Activated B cell treated with CpG ODN at 0.5 μM for 24 hours (primary cell): Measurements from ENCODE around the gene CPO. TPM values are rescaled to one million over a fixed set of nuclear protein-coding genes. Genes with fewer than 3 reads are reported as not detected.

Experiments used
- ATAC-seq: fragments of 200-7000 bp; cut with Tn5 transposase; one replicate; pipeline ENCODE4 v1.10.0; 2021; ENCODE audit warnings: low read depth, mild to moderate bottlenecking, moderate library complexity
- CTCF ChIA-PET: fragments of 350-600 bp; sonication (Branson Sonifier 250); formaldehyde crosslinking; loops from one replicate; lab custom pipeline; 2021; ENCODE audit warnings: antibody characterized with exemption; lab: Charles Lee
- POLR2A ChIA-PET: fragments of 350-600 bp; sonication (Branson Sonifier 250); formaldehyde crosslinking; loops from one replicate; lab custom pipeline; 2021; ENCODE audit warnings: antibody characterized with exemption; lab: Charles Lee
- DNase-seq: peaks from one replicate; pipeline ENCODE4 v3.0.0; 2022
- H3K27ac Mint-ChIP-seq: one replicate; pipeline ENCODE4 v1.8.0; 2020; ENCODE audit warnings: mixed read lengths
- H3K27me3 Mint-ChIP-seq: one replicate; pipeline ENCODE4 v1.8.0; 2021; ENCODE audit warnings: mixed read lengths
- H3K36me3 Mint-ChIP-seq: one replicate; pipeline ENCODE4 v1.8.0; 2021; ENCODE audit warnings: low read depth, mixed read lengths
- H3K4me1 Mint-ChIP-seq: one replicate; pipeline ENCODE4 v1.8.0; 2021; ENCODE audit warnings: mixed read lengths
- H3K4me3 Mint-ChIP-seq: one replicate; pipeline ENCODE4 v1.8.0; 2020; ENCODE audit warnings: mild to moderate bottlenecking, mixed read lengths
- H3K9me3 Mint-ChIP-seq: one replicate; pipeline ENCODE4 v1.8.0; 2020; ENCODE audit warnings: mixed read lengths
- CTCF ChIP-seq: fragments of 200-600 bp; IDR thresholded peaks from one replicate; pipeline ENCODE4 v1.8.0; 2022; ENCODE audit warnings: antibody characterized with exemption, mild to moderate bottlenecking
- intact Hi-C: fragments of 100-400 bp; cut with micrococcal nuclease; formaldehyde crosslinking; loops from one replicate; pipeline ENCODE4 v1.15.1; 2024
- total RNA-seq: library from RNA; stranded (reverse); gene quantifications from 2 replicates; pipeline ENCODE4 v1.2.3, GENCODE V29; 2022

The CPO gene
- total RNA-seq, 1 donor from 2014 or later: not detected

DNA sequence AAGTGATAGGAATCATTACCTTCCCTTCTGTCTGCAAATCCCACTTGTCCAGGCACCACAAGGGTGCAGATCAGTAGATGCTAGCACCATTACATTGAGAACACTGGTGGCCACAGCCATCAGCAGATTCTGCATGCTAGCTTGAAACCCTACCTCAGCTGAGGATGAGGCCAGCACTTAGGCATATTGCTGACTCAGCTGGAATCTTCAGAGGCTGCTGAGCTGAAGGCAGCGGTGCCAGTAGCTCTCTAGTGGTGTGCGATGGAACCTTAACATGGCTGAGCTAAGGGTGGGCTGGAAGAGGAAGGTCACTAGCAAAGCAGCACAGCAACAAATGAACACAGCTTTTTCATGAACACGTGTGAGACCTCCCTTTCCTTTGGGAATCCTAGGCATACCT is 19.0 kb upstream of the CPO start:
- ChIA-PET CTCF (no interaction called here), POLR2A (no interaction called here)
- no peaks in the 10 kb centered on the region for H3K36me3 Mint-ChIP-seq
- no peak for TF ChIP-seq CTCF
- DNase-seq (no peak), ATAC-seq (no peak)
- no peak overlapping the region for H3K27ac Mint-ChIP-seq
- no peaks in the 10 kb centered on the region for H3K9me3 Mint-ChIP-seq
- peaks cover 1% of the 10 kb centered on the region for H3K27me3 Mint-ChIP-seq
- H3K4me1 Mint-ChIP-seq: no peaks in the 10 kb centered on the region
- intact Hi-C loops: no loop called here
- H3K4me3 Mint-ChIP-seq: no peak overlapping the region

DNA sequence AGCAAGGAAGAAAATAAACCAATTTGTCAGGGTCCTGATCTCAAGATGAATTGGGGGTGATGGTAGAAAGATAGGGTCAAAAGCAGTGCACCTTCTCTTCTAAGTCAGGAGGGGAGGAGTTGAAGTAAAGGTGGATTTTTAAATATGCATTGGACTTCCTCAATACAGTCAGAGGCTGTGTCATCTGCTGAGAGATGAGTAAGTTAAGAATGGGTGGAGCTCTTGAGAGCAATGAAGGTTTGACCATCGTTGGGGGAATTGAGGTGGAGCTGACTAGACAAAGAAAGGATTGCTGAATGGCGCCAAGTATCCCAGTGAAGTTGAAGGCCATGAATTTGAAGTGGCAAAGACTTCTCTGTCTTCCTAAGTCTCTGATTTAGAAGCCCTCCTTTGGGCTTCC is 18.4 kb upstream of the CPO start:
- ATAC-seq (no peak), DNase-seq (no peak)
- POLR2A ChIA-PET: no interaction called here
- Mint-ChIP-seq H3K27ac (no peak overlapping the region), H3K4me3 (no peak overlapping the region), H3K4me1 (no peaks in the 10 kb centered on the region), H3K9me3 (no peaks in the 10 kb centered on the region), H3K36me3 (no peaks in the 10 kb centered on the region), H3K27me3 (peaks cover 1% of the 10 kb centered on the region)
- no peak for TF ChIP-seq CTCF
- CTCF ChIA-PET: no interaction called here
- intact Hi-C loops: no loop called here

DNA sequence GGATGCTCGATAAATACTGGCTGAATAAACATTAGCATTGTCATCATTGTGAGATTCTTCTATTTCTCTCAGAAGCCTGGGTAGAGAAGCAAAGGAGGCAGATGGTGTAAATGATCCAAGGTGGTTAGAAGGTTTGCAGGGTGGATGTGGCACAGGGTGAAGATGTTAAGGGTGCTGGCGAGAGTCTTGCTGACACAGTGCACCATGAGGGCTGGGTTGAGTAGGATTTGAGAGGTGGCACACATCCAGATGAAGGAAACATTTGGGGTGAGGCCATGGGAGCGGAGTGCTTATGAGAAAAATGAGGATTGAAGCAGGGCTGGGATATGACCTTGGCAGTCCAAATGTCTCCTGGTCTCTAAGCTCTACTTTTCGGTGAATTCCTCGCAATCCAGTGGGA is 17.8 kb upstream of the CPO start:
- ChIA-PET CTCF (no interaction called here), POLR2A (no interaction called here)
- ATAC-seq (no peak), DNase-seq (no peak)
- Mint-ChIP-seq H3K36me3 (no peaks in the 10 kb centered on the region), H3K27ac (no peak overlapping the region), H3K4me3 (no peak overlapping the region), H3K27me3 (peaks cover 1% of the 10 kb centered on the region), H3K4me1 (no peaks in the 10 kb centered on the region), H3K9me3 (no peaks in the 10 kb centered on the region)
- TF ChIP-seq CTCF: no peak
- intact Hi-C loops: no loop called here

DNA sequence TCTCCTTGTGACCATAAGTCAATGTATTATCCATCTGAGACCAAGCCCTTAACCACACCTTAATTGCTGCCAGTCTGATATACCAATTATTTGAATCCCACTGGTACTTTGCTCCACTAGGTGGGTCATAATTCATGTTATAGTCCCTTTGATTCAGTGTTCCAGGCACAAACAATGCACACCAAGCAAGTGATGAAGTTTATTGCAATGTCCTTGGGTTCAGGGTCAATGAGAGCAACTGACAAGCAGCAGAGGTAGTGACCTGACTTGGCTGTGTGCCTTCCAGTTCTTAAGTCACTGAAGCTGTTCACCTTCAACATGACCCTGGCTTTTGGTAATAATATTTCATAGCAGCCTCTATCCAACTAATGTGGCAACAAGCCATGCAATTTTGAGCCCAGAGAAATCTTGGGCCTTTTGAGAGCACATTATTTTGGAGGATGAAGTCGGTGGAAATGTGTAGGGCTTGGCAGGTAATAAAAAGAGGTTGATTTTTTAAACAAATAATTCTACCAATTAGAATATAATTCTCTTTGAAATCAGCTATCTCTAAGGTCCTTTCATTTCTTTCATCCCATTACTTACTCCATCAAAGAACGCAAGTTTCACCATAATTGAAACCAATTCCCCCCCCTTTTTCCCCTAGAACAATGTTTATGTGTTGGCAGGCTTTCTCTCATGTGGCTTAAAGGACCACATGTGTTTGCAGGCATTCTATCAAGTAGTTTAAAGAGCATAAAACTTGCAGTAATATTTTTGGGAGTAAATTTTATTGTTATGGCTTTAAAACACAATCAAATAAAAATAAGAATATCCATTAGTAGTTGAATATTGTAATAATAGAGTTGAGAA is 3.1 kb upstream of the CPO start:
- no peak for TF ChIP-seq CTCF
- no peak for DNase-seq
- no peak for ATAC-seq
- H3K4me1 Mint-ChIP-seq: peaks cover 9% of the 10 kb centered on the region
- H3K9me3 Mint-ChIP-seq: peaks cover 6% of the 10 kb centered on the region
- POLR2A ChIA-PET: no interaction called here
- H3K36me3 Mint-ChIP-seq: no peaks in the 10 kb centered on the region
- no peak overlapping the region for H3K4me3 Mint-ChIP-seq
- CTCF ChIA-PET: no interaction called here
- intact Hi-C loops: no loop called here
- H3K27ac Mint-ChIP-seq: no peak overlapping the region
- H3K27me3 Mint-ChIP-seq: peaks cover 3% of the 10 kb centered on the region

DNA sequence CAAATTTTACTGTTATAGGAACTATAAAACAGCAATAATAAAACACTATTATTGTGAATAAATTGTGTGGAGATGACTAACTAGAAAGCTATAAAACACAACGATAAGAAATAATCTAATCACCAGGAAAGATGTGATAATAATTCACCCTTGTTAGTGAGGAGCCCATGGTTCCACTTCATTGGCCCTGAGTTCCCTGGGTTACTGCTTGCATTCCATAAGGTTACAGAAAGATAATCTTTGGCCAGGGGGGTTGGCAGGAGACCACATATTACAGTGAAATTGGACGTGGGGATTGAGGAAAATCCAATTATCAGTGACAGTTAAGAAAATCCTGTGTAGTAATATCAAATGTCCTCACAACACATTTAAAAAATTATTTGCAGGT is 2.5 kb upstream of the CPO start:
- H3K36me3 Mint-ChIP-seq: no peaks in the 10 kb centered on the region
- H3K27me3 Mint-ChIP-seq: peaks cover 3% of the 10 kb centered on the region
- POLR2A ChIA-PET: no interaction called here
- CTCF ChIA-PET: no interaction called here
- DNase-seq (no peak), ATAC-seq (no peak)
- intact Hi-C loops: no loop called here
- no peak overlapping the region for H3K4me3 Mint-ChIP-seq
- TF ChIP-seq CTCF: no peak
- peaks cover 9% of the 10 kb centered on the region for H3K4me1 Mint-ChIP-seq
- peaks cover 2% of the 10 kb centered on the region for H3K9me3 Mint-ChIP-seq
- no peak overlapping the region for H3K27ac Mint-ChIP-seq
